H9 (cell line): ENCODE measurements around the gene ZIC5. TPM values are rescaled to one million over a fixed set of nuclear protein-coding genes. Genes with fewer than 3 reads are reported as not detected.

ENCODE experiments used
- DNase-seq: peaks from one replicate; pipeline ENCODE4 v3.0.0-alpha.2; 2017
- H2AFZ ChIP-seq: one replicate; pipeline ENCODE4 v1.6.1; 2013; ENCODE audit warnings: mild to moderate bottlenecking, low read length, control low read depth, moderate library complexity
- H2AK5ac ChIP-seq: 2 replicates; pipeline ENCODE4 v1.6.1; 2013; ENCODE audit warnings: low read length, control low read depth, mixed read lengths; ENCODE audit not compliant: insufficient read length
- H2BK120ac ChIP-seq: one replicate; pipeline ENCODE4 v1.6.1; 2013; ENCODE audit warnings: low read depth, mild to moderate bottlenecking, low read length, control low read depth, inconsistent platforms; ENCODE audit not compliant: poor library complexity, severe bottlenecking
- H2BK12ac ChIP-seq: 2 replicates; pipeline ENCODE4 v1.6.1; 2013; ENCODE audit warnings: low read length, control low read depth, mixed read lengths, low read depth; ENCODE audit not compliant: insufficient read length
- H2BK15ac ChIP-seq: 2 replicates; pipeline ENCODE4 v1.6.1; 2013; ENCODE audit warnings: low read depth, low read length, control low read depth
- H2BK20ac ChIP-seq: one replicate; pipeline ENCODE4 v1.6.1; 2013; ENCODE audit warnings: low read depth, mild to moderate bottlenecking, low read length, control low read depth, inconsistent platforms; ENCODE audit not compliant: poor library complexity, severe bottlenecking
- H2BK5ac ChIP-seq: 2 replicates; pipeline ENCODE4 v1.6.1; 2013; ENCODE audit warnings: low read length, control low read depth, mixed read lengths; ENCODE audit not compliant: insufficient read length
- H3K14ac ChIP-seq: 2 replicates; pipeline ENCODE4 v1.6.1; 2013; ENCODE audit warnings: low read length, control low read depth; ENCODE audit not compliant: insufficient read depth
- H3K18ac ChIP-seq: 2 replicates; pipeline ENCODE4 v1.6.1; 2013; ENCODE audit warnings: low read depth, mild to moderate bottlenecking, mixed read lengths, low read length, control low read depth; ENCODE audit not compliant: insufficient read length
- H3K23ac ChIP-seq: 2 replicates; pipeline ENCODE4 v1.6.1; 2013; ENCODE audit warnings: low read length, control low read depth, mixed read lengths, low read depth; ENCODE audit not compliant: insufficient read length
- H3K23me2 ChIP-seq: 2 replicates; pipeline ENCODE4 v1.6.1; 2013; ENCODE audit warnings: low read depth, mild to moderate bottlenecking, mixed read lengths, low read length, control low read depth; ENCODE audit not compliant: insufficient read length, poor library complexity, severe bottlenecking
- H3K27ac ChIP-seq: 2 replicates; pipeline ENCODE4 v1.5.1; 2013; ENCODE audit warnings: low read length, control low read depth, mixed read lengths, low read depth; ENCODE audit not compliant: insufficient read length
- H3K27me3 ChIP-seq: 2 replicates; pipeline ENCODE4 v1.6.1; 2013; ENCODE audit warnings: low read length, control low read depth, inconsistent platforms; ENCODE audit not compliant: insufficient read depth
- H3K4ac ChIP-seq: 2 replicates; pipeline ENCODE4 v1.6.1; 2013; ENCODE audit warnings: low read depth, mild to moderate bottlenecking, control low read depth, inconsistent platforms, low read length, moderate library complexity
- H3K4me1 ChIP-seq: 2 replicates; pipeline ENCODE4 v1.6.1; 2013; ENCODE audit warnings: low read length, control low read depth, inconsistent platforms; ENCODE audit not compliant: insufficient read depth
- H3K4me2 ChIP-seq: 2 replicates; pipeline ENCODE4 v1.6.1; 2013; ENCODE audit warnings: low read length, control low read depth, mixed read lengths; ENCODE audit not compliant: insufficient read length, insufficient read depth
- H3K56ac ChIP-seq: 2 replicates; pipeline ENCODE4 v1.6.1; 2013; ENCODE audit warnings: low read depth, mild to moderate bottlenecking, mixed read lengths, low read length, control low read depth; ENCODE audit not compliant: insufficient read length
- H3K79me1 ChIP-seq: 2 replicates; pipeline ENCODE4 v1.6.1; 2013; ENCODE audit warnings: low read depth, mild to moderate bottlenecking, moderate library complexity, low read length, control low read depth, inconsistent platforms; ENCODE audit not compliant: insufficient read depth, poor library complexity, severe bottlenecking
- H3K79me2 ChIP-seq: 2 replicates; pipeline ENCODE4 v1.6.1; 2013; ENCODE audit warnings: low read length, control low read depth, inconsistent platforms; ENCODE audit not compliant: insufficient read depth
- H3K9ac ChIP-seq: 2 replicates; pipeline ENCODE4 v1.6.1; 2013; ENCODE audit warnings: low read length, control low read depth, mixed read lengths; ENCODE audit not compliant: insufficient read length; ENCODE audit errors: extremely low read depth
- H3K9me3 ChIP-seq: one replicate; pipeline ENCODE4 v1.6.1; 2013; ENCODE audit warnings: low read depth, low read length, inconsistent platforms; ENCODE audit not compliant: control insufficient read depth
- H3T11ph ChIP-seq: one replicate; pipeline ENCODE4 v1.6.1; 2013; ENCODE audit warnings: mild to moderate bottlenecking, low read length, control low read depth, inconsistent platforms
- H4K20me1 ChIP-seq: one replicate; pipeline ENCODE4 v1.6.1; 2013; ENCODE audit not compliant: control insufficient read depth, insufficient read length, insufficient read depth
- H4K5ac ChIP-seq: 2 replicates; pipeline ENCODE4 v1.6.1; 2013; ENCODE audit warnings: low read depth, mild to moderate bottlenecking, mixed read lengths, low read length, control low read depth; ENCODE audit not compliant: insufficient read length
- H4K8ac ChIP-seq: replicated peaks from 2 replicates; pipeline ENCODE4 v1.6.1; 2013; ENCODE audit warnings: low read length, control low read depth, mixed read lengths, low read depth; ENCODE audit not compliant: insufficient read length
- H4K91ac ChIP-seq: 2 replicates; pipeline ENCODE4 v1.6.1; 2013; ENCODE audit warnings: low read depth, mild to moderate bottlenecking, moderate library complexity, mixed read lengths, low read length, control low read depth; ENCODE audit not compliant: insufficient read length
- H3K27ac Mint-ChIP-seq, 3 experiments: 2 replicates in 2 of 3; 3 replicates in 1 of 3; pipeline ENCODE4 v1.8.0; 2020 to 2021; ENCODE audit warnings: mixed read lengths in 3 of 3, mild to moderate bottlenecking in 1 of 3, moderate library complexity in 1 of 3
- H3K27me3 Mint-ChIP-seq: 2 replicates; pipeline ENCODE4 v1.8.0; 2021; ENCODE audit warnings: low read depth, mild to moderate bottlenecking, moderate library complexity, mixed read lengths
- H3K36me3 Mint-ChIP-seq, 3 experiments: 2 replicates in 2 of 3; 3 replicates in 1 of 3; pipeline ENCODE4 v1.8.0; 2020 to 2021; ENCODE audit warnings: low read depth in 3 of 3, mixed read lengths in 3 of 3; ENCODE audit not compliant: insufficient read depth in 1 of 3
- H3K4me1 Mint-ChIP-seq, 2 experiments: 2 replicates each; pipeline ENCODE4 v1.8.0; 2020; ENCODE audit warnings: mixed read lengths in 2 of 2
- H3K4me3 Mint-ChIP-seq, 2 experiments: 2 replicates in 1 of 2; 3 replicates in 1 of 2; pipeline ENCODE4 v1.8.0; 2020 to 2021; ENCODE audit warnings: mild to moderate bottlenecking in 2 of 2, mixed read lengths in 2 of 2, moderate library complexity in 1 of 2
- H3K9me3 Mint-ChIP-seq, 2 experiments: 2 replicates in 1 of 2; 3 replicates in 1 of 2; pipeline ENCODE4 v1.8.0; 2020; ENCODE audit warnings: mild to moderate bottlenecking in 2 of 2, mixed read lengths in 2 of 2, moderate library complexity in 1 of 2
- WGBS: extraction: QIAGEN DNeasy Blood & Tissue Kit; methylation state at CpG from one replicate; pipeline ENCODE4 v1.1.7; 2013; ENCODE audit warnings: missing lambda C conversion rate, low lambda C conversion rate, mixed read lengths; ENCODE audit not compliant: insufficient read length; ENCODE audit errors: extremely low coverage; 5-methylcytosine and 5-hydroxymethylcytosine counted together
- total RNA-seq: library from RNA; stranded (reverse); gene quantifications from 2 replicates; pipeline ENCODE4 v1.2.1, GENCODE V29; 2021
- TF ChIP-seq, protein P1 (sequence below): fragments of 200-600 bp; sonication (generic); conservative IDR thresholded peaks from 3 replicates; pipeline ENCODE4 v1.8.0; 2021; ENCODE audit warnings: antibody characterized with exemption, mild to moderate bottlenecking

The ZIC5 gene
- total RNA-seq, 1 experiment from 2014 or later = 51.9 TPM

DNA sequence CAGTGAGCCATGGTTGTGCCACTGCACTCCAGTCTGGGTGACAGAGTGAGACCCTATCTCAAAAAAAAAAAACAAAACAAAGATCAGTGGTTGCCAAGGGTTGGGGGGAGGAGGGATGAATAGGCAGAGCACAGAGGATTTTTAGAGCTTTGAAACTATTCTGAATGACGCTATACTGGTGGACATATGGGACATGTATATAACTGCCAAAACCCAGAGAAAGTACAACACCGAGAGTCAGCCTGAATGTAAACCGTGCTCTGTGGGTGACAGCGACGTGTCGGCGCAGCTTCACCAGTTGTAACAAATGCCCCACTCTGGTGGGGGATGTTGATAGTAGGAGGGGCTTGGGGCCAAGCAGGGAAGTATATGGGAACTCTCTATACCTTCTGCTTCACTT, 32.9 kb downstream of the ZIC5 start:
- Histone ChIP-seq H3K79me2 (no peaks in the 10 kb centered on the region), H3K4ac (no peak overlapping the region), H3K27me3 (no peaks in the 10 kb centered on the region), H3K9ac (no peak overlapping the region), H3K79me1 (no peaks in the 10 kb centered on the region), H3K4me1 (no peaks in the 10 kb centered on the region), H2BK15ac (no peak overlapping the region), H3K27ac (no peak overlapping the region), H4K91ac (no peak overlapping the region), H4K20me1 (no peaks in the 10 kb centered on the region), H3K23me2 (no peaks in the 10 kb centered on the region), H2AFZ (no peak overlapping the region), H3K56ac (no peak overlapping the region), H4K5ac (no peak overlapping the region), H2BK12ac (no peak overlapping the region), H3K14ac (no peak overlapping the region), H3T11ph (no peak overlapping the region), H2BK5ac (no peak overlapping the region), H2AK5ac (no peak overlapping the region), H3K23ac (no peak overlapping the region), H3K9me3 (no peaks in the 10 kb centered on the region), H4K8ac (no peak overlapping the region), H3K18ac (no peak overlapping the region), H2BK20ac (no peak overlapping the region), H2BK120ac (no peak overlapping the region), H3K4me2 (no peak overlapping the region)
- no peak overlapping the region for H3K27ac Mint-ChIP-seq
- TF ChIP-seq, protein P1, sequence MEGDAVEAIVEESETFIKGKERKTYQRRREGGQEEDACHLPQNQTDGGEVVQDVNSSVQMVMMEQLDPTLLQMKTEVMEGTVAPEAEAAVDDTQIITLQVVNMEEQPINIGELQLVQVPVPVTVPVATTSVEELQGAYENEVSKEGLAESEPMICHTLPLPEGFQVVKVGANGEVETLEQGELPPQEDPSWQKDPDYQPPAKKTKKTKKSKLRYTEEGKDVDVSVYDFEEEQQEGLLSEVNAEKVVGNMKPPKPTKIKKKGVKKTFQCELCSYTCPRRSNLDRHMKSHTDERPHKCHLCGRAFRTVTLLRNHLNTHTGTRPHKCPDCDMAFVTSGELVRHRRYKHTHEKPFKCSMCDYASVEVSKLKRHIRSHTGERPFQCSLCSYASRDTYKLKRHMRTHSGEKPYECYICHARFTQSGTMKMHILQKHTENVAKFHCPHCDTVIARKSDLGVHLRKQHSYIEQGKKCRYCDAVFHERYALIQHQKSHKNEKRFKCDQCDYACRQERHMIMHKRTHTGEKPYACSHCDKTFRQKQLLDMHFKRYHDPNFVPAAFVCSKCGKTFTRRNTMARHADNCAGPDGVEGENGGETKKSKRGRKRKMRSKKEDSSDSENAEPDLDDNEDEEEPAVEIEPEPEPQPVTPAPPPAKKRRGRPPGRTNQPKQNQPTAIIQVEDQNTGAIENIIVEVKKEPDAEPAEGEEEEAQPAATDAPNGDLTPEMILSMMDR = no peak
- H3K9me3 Mint-ChIP-seq = no peaks in the 10 kb centered on the region
- H3K36me3 Mint-ChIP-seq = no peaks in the 10 kb centered on the region
- H3K27me3 Mint-ChIP-seq = no peaks in the 10 kb centered on the region; the same call in 1 of the 2 replicates
- H3K4me1 Mint-ChIP-seq = peaks cover 14 to 17% of the 10 kb centered on the region in 2 experiments; a peak in 3 of 4 replicates
- WGBS = no CpG with 5 or more reads among the region's 7 CpGs
- DNase-seq = no peak
- H3K4me3 Mint-ChIP-seq = no peak overlapping the region
